K562 (cell line): Measurements from ENCODE around the gene OXSM. TPM values are rescaled to one million over a fixed set of nuclear protein-coding genes. Genes with fewer than 3 reads are reported as not detected.

ENCODE experiments used
- ARID2 ChIP-seq: fragments of 450-650 bp; IDR thresholded peaks from 2 replicates; pipeline ENCODE4 v1.6.1; 2017; ENCODE audit warnings: antibody characterized with exemption, mild to moderate bottlenecking
- ATF1 ChIP-seq, 2 experiments: fragments of 450-650 bp in 1 of 2; IDR thresholded peaks; 2 replicates each; pipeline ENCODE4 v1.6.1; 2016; ENCODE audit warnings: missing compliant biosample characterization in 1 of 2, missing genetic modification characterization in 1 of 2
- CHD1 ChIP-seq: fragments of 200-600 bp; sonication (generic); IDR thresholded peaks from one replicate; pipeline ENCODE4 v1.6.1; 2012; ENCODE audit warnings: mild to moderate bottlenecking, moderate library complexity, low read length, inconsistent platforms
- ERF ChIP-seq: fragments of 450-650 bp; formaldehyde crosslinking; IDR thresholded peaks from 2 replicates; pipeline ENCODE4 v1.4.0; 2020; ENCODE audit warnings: mild to moderate bottlenecking, mixed read lengths
- FOXM1 ChIP-seq, 2 experiments: fragments of 450-650 bp in 1 of 2; sonication (generic) in 1 of 2; formaldehyde crosslinking in 1 of 2; IDR thresholded peaks; 2 replicates each; pipeline versions ENCODE4 v1.6.1 to v1.9.0; 2017 to 2022; ENCODE audit warnings: low read depth in 2 of 2, mild to moderate bottlenecking in 2 of 2, missing genetic modification reagents in 1 of 2, moderate library complexity in 1 of 2
- HMG20B ChIP-seq: fragments of 250-450 bp; sonication (Bioruptor Pico); IDR thresholded peaks from 2 replicates; pipeline ENCODE4 v1.5.0; 2021; ENCODE audit warnings: mild to moderate bottlenecking
- LCOR ChIP-seq: sonication (generic); formaldehyde crosslinking; IDR thresholded peaks from 2 replicates; pipeline ENCODE4 v1.8.0; 2022; ENCODE audit warnings: mild to moderate bottlenecking, missing genetic modification reagents
- MYBL2 ChIP-seq, 2 experiments: fragments of 450-650 bp in 1 of 2; sonication (generic) in 1 of 2; formaldehyde crosslinking in 1 of 2; IDR thresholded peaks; 2 replicates each; pipeline versions ENCODE4 v1.6.1 to v1.8.1; 2017 to 2022; ENCODE audit warnings: borderline replicate concordance in 1 of 2, inconsistent platforms in 1 of 2, low read depth in 1 of 2, mild to moderate bottlenecking in 1 of 2, missing genetic modification reagents in 1 of 2, moderate library complexity in 1 of 2
- MYC ChIP-seq, 2 experiments: fragments of 250-450 bp in 1 of 2; sonication (Bioruptor Pico) in 1 of 2; IDR thresholded peaks; 2 replicates each; pipeline versions ENCODE4 v1.5.1 to v1.6.1; 2012 to 2021; ENCODE audit warnings: low read depth in 2 of 2, borderline replicate concordance in 1 of 2, improper control_type of control experiment in 1 of 2, low read length in 1 of 2, mild to moderate bottlenecking in 1 of 2, moderate library complexity in 1 of 2
- NFIC ChIP-seq: fragments of 450-650 bp; IDR thresholded peaks from 2 replicates; pipeline ENCODE4 v1.6.1; 2017; ENCODE audit warnings: mild to moderate bottlenecking, inconsistent platforms
- POLR2G ChIP-seq: fragments of 200-400 bp; formaldehyde crosslinking; IDR thresholded peaks from 2 replicates; pipeline ENCODE4 v1.6.1; 2017; ENCODE audit warnings: low read depth, mild to moderate bottlenecking, antibody characterized with exemption, low read length, moderate library complexity
- RAD21 ChIP-seq, 2 experiments: fragments of 250-450 bp in 1 of 2; fragments of 450-650 bp in 1 of 2; sonication (Bioruptor Pico) in 1 of 2; formaldehyde crosslinking in 1 of 2; IDR thresholded peaks in 1 of 2; conservative IDR thresholded peaks in 1 of 2; 2 replicates each; pipeline versions ENCODE4 v1.4.0 to v1.8.0; 2020 to 2022; ENCODE audit warnings: mild to moderate bottlenecking in 2 of 2, moderate library complexity in 1 of 2
- RNF2 ChIP-seq: sonication (generic); IDR thresholded peaks from 2 replicates; pipeline ENCODE4 v1.6.1; 2016
- SMAD3 ChIP-seq: fragments of 450-650 bp; formaldehyde crosslinking; conservative IDR thresholded peaks from 2 replicates; pipeline ENCODE4 v1.4.0; 2020; ENCODE audit warnings: mild to moderate bottlenecking
- SMARCA4 ChIP-seq: fragments of 450-650 bp; IDR thresholded peaks from 2 replicates; pipeline ENCODE4 v1.6.1; 2016
- YY1 ChIP-seq, 3 experiments: IDR thresholded peaks; 2 replicates each; pipeline ENCODE4 v1.6.1; 2011; ENCODE audit warnings: low read length in 2 of 3, mild to moderate bottlenecking in 2 of 3, moderate library complexity in 2 of 3, borderline replicate concordance in 1 of 3, control low read depth in 1 of 3, low read depth in 1 of 3; ENCODE audit not compliant: insufficient read depth in 3 of 3, insufficient replicate concordance in 2 of 3, control insufficient read depth in 1 of 3, insufficient read length in 1 of 3; ENCODE audit errors: extremely low read depth in 1 of 3
- polyA plus RNA-seq, 8 experiments: library from polyadenylated mRNA; depleted of rRNA in 4 of 8; stranded (reverse) in 5 of 8; unstranded in 3 of 8; fragments of >200 nt; fragmentation: Nextera tagmentation in 2 of 8; fragmentation: Illumina TruSeq in 1 of 8; extraction: Ambion mirVana in 2 of 8; extraction: Trizol in 1 of 8; gene quantifications; 2 replicates each; pipeline versions ENCODE4 v1.2.1 to v1.2.3, GENCODE V29; 2011 to 2014; ENCODE audit warnings: inconsistent platforms in 1 of 8, missing spikeins in 1 of 8
- total RNA-seq, 7 experiments: library from RNA; depleted of rRNA in 6 of 7; stranded (reverse); fragments of >200 nt in 6 of 7; fragmentation: Illumina TruSeq in 2 of 7; extraction: Trizol in 2 of 7; gene quantifications; 2 replicates each; pipeline versions ENCODE4 v1.2.1 to v1.2.3, GENCODE V29; 2011 to 2021; ENCODE audit warnings: low replicate concordance in 1 of 7
- TF ChIP-seq, protein P1 (sequence below), 2 experiments: IDR thresholded peaks; 2 replicates each; pipeline ENCODE4 v1.6.1; 2011; ENCODE audit warnings: borderline replicate concordance in 1 of 2, control low read depth in 1 of 2, low read depth in 1 of 2, low read length in 1 of 2, mild to moderate bottlenecking in 1 of 2, mixed read lengths in 1 of 2, moderate library complexity in 1 of 2; ENCODE audit not compliant: insufficient read depth in 1 of 2, insufficient read length in 1 of 2, poor library complexity in 1 of 2, severe bottlenecking in 1 of 2; ENCODE audit errors: extremely low read depth in 1 of 2
- TF ChIP-seq, protein P2 (sequence below): fragments of 450-650 bp; formaldehyde crosslinking; IDR thresholded peaks from 2 replicates; pipeline ENCODE4 v1.4.0; 2020; ENCODE audit warnings: mild to moderate bottlenecking, moderate library complexity
- TF ChIP-seq, protein P3 (sequence below): sonication (generic); formaldehyde crosslinking; IDR thresholded peaks from 2 replicates; pipeline ENCODE4 v1.4.0; 2020; ENCODE audit warnings: mild to moderate bottlenecking, missing genetic modification reagents

Gene OXSM
- total and polyA plus RNA-seq, 9 of the 15 experiments (the other 6 are each of a cell fraction or from before 2014, with no cell fraction given), result 24.0 to 107 (median 34.0) TPM

- TF ChIP-seq, protein P1, sequence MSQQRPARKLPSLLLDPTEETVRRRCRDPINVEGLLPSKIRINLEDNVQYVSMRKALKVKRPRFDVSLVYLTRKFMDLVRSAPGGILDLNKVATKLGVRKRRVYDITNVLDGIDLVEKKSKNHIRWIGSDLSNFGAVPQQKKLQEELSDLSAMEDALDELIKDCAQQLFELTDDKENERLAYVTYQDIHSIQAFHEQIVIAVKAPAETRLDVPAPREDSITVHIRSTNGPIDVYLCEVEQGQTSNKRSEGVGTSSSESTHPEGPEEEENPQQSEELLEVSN (IDR thresholded peaks at IDR 0.05; ENCODE audit: borderline replicate concordance in 1 of 2, extremely low read depth in 1 of 2, insufficient read depth in 1 of 2, insufficient read length in 1 of 2, low read depth in 1 of 2, low read length in 1 of 2, poor library complexity in 1 of 2, severe bottlenecking in 1 of 2), result peak; percentile 1 to 85
- TF ChIP-seq NFIC (0 out of 2 replicates have a peak, but pooled peaks have one; percentile 24), FOXM1 (IDR thresholded peaks at IDR 0.05; ENCODE audit: low read depth) (0 out of 2 replicates have a peak, but pooled peaks have one; percentile 6), FOXM1 (CRISPR knock-in tag; IDR thresholded peaks at IDR 0.05; ENCODE audit: low read depth) (no peak; the same call in 1 of the 2 replicates), MYBL2 (IDR thresholded peaks at IDR 0.05; ENCODE audit: low read depth) (no peak), MYBL2 (CRISPR knock-in tag; IDR thresholded peaks at IDR 0.05; ENCODE audit: borderline replicate concordance) (no peak), ARID2 (0 out of 2 replicates have a peak, but pooled peaks have one; percentile 26), RNF2 (peak; percentile 2; the same call in 1 of the 2 replicates), CHD1 (peak; percentile 81), MYC (IDR thresholded peaks at IDR 0.05; ENCODE audit: low read depth, low read length) (peak; percentile 33; the same call in 1 of the 2 replicates), MYC (CRISPR knock-in tag; IDR thresholded peaks at IDR 0.05; ENCODE audit: borderline replicate concordance, low read depth) (peak; percentile 79; the same call in 1 of the 2 replicates), ERF (CRISPR knock-in tag) (0 out of 2 replicates have a peak, but pooled peaks have one; percentile 72), POLR2G (peak; percentile 99), ATF1 (CRISPR knock-in tag; IDR thresholded peaks at IDR 0.05) (no peak), ATF1 (tag; IDR thresholded peaks at IDR 0.05) (peak; percentile 38), YY1 (IDR thresholded peaks at IDR 0.05; ENCODE audit: borderline replicate concordance in 1 of 3, control insufficient read depth in 1 of 3, extremely low read depth in 1 of 3, insufficient read depth in 3 of 3, insufficient read length in 1 of 3, insufficient replicate concordance in 2 of 3, low read depth in 1 of 3, low read length in 2 of 3) (peak; percentile 72 to 93 (median 90)), LCOR (CRISPR knock-in tag) (peak; percentile 59; the same call in 1 of the 2 replicates), SMAD3 (CRISPR knock-in tag) (0 out of 2 replicates have a peak, but pooled peaks have one; percentile 12), HMG20B (no peak), RAD21 (CRISPR knock-in tag; conservative IDR thresholded peaks at IDR 0.05 in 1 of 2, IDR thresholded peaks at IDR 0.05 in 1 of 2) (no peak), SMARCA4 (no peak)
- TF ChIP-seq, protein P2, sequence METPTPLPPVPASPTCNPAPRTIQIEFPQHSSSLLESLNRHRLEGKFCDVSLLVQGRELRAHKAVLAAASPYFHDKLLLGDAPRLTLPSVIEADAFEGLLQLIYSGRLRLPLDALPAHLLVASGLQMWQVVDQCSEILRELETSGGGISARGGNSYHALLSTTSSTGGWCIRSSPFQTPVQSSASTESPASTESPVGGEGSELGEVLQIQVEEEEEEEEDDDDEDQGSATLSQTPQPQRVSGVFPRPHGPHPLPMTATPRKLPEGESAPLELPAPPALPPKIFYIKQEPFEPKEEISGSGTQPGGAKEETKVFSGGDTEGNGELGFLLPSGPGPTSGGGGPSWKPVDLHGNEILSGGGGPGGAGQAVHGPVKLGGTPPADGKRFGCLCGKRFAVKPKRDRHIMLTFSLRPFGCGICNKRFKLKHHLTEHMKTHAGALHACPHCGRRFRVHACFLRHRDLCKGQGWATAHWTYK, result peak; percentile 69
- TF ChIP-seq, protein P3, sequence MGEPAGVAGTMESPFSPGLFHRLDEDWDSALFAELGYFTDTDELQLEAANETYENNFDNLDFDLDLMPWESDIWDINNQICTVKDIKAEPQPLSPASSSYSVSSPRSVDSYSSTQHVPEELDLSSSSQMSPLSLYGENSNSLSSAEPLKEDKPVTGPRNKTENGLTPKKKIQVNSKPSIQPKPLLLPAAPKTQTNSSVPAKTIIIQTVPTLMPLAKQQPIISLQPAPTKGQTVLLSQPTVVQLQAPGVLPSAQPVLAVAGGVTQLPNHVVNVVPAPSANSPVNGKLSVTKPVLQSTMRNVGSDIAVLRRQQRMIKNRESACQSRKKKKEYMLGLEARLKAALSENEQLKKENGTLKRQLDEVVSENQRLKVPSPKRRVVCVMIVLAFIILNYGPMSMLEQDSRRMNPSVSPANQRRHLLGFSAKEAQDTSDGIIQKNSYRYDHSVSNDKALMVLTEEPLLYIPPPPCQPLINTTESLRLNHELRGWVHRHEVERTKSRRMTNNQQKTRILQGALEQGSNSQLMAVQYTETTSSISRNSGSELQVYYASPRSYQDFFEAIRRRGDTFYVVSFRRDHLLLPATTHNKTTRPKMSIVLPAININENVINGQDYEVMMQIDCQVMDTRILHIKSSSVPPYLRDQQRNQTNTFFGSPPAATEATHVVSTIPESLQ (CRISPR knock-in tag), result 0 out of 2 replicates have a peak, but pooled peaks have one; percentile 53
Observed at GRCh38 chr3:25782938-25783660, 6.8 kb upstream of the OXSM start, which contains the start of gene NGLY1 (continued).
